ENCODE data around the gene EVPL.
"Not testable (repeated sequence)": the region's sequence is repeated elsewhere in the genome, so short reads cannot be mapped to it uniquely, and the experiment has no call there.

The EVPL gene

GRCh38 chr17:75996665-75997590, 30.2 kb downstream of the EVPL start:
- DNase-seq: peak; percentile 44 to 53

- DNase-seq: no peak
Measured at GRCh38 chr17:75995385-75995925, 31.7 kb downstream of the EVPL start.

GRCh38 chr17:75994802-75995370, 32.2 kb downstream of the EVPL start:
- no peak for DNase-seq

- DNase-seq: no peak
Measured at GRCh38 chr17:75991396-75991795, 35.7 kb downstream of the EVPL start.

- DNase-seq: no peak
Measured at GRCh38 chr17:75987041-75987440, 40.1 kb downstream of the EVPL start.

GRCh38 chr17:75985986-75986385, 41.1 kb downstream of the EVPL start:
- DNase-seq: no peak

GRCh38 chr17:75983501-75984181, 43.5 kb downstream of the EVPL start:
- peak in 1 of 2 donors; percentile 34 for DNase-seq

- DNase-seq: no peak
Measured at GRCh38 chr17:75981019-75981615, 46.0 kb downstream of the EVPL start.

GRCh38 chr17:75980188-75981018, 46.7 kb downstream of the EVPL start:
- DNase-seq: no peak

- DNase-seq: no peak
Measured at GRCh38 chr17:75979705-75980187, 47.4 kb downstream of the EVPL start.

- DNase-seq: peak; percentile 95 to 96
Measured at GRCh38 chr17:75978938-75979704, 48.0 kb downstream of the EVPL start, which contains the start of the genes ACOX1 and TEN1. ACOX1 (minus strand) TSS chr17:75979166; CDS start chr17:75979073, 93 bp downstream. TEN1 (plus strand) TSS chr17:75979240; CDS start chr17:75986193, 6,953 bp downstream.

GRCh38 chr17:75976175-75976848, 50.8 kb downstream of the EVPL start:
- DNase-seq: no peak

GRCh38 chr17:75975757-75976174, 51.3 kb downstream of the EVPL start:
- no peak for DNase-seq

- DNase-seq: not testable (repeated sequence)
Measured at GRCh38 chr17:75975187-75975586, 51.9 kb downstream of the EVPL start.

- no peak for DNase-seq
Measured at GRCh38 chr17:75970626-75971025, 56.5 kb downstream of the EVPL start.

- DNase-seq: peak in 1 of 2 donors; percentile 24
Measured at GRCh38 chr17:75970011-75970523, 57.0 kb downstream of the EVPL start.

GRCh38 chr17:75969044-75969443, 58.1 kb downstream of the EVPL start:
- not testable (repeated sequence) for DNase-seq

- DNase-seq: no peak
Measured at GRCh38 chr17:75965468-75965867, 61.6 kb downstream of the EVPL start.

GRCh38 chr17:75959839-75960511, 67.1 kb downstream of the EVPL start:
- DNase-seq: no peak
